HepG2 (cell line): Measurements from ENCODE around the gene PAIP2. TPM values are rescaled to one million over a fixed set of nuclear protein-coding genes. Genes with fewer than 3 reads are reported as not detected.

ENCODE experiments used
- AHR ChIP-seq: IDR thresholded peaks from 2 replicates; pipeline ENCODE4 v1.6.1; 2018; ENCODE audit warnings: missing genetic modification reagents, missing compliant biosample characterization
- GABPB1 ChIP-seq: IDR thresholded peaks from 2 replicates; pipeline ENCODE4 v1.6.1; 2016; ENCODE audit warnings: mild to moderate bottlenecking, missing genetic modification reagents, moderate library complexity, missing compliant biosample characterization
- GLMP ChIP-seq: sonication (generic); formaldehyde crosslinking; IDR thresholded peaks from 2 replicates; pipeline ENCODE4 v1.9.0; 2021; ENCODE audit warnings: missing genetic modification reagents, mild to moderate bottlenecking, borderline replicate concordance
- MTA3 ChIP-seq: sonication (generic); formaldehyde crosslinking; IDR thresholded peaks from 2 replicates; pipeline ENCODE4 v1.4.0; 2020; ENCODE audit warnings: missing genetic modification reagents
- MYPOP ChIP-seq: sonication (generic); formaldehyde crosslinking; IDR thresholded peaks from 2 replicates; pipeline ENCODE4 v1.8.1; 2023; ENCODE audit warnings: mild to moderate bottlenecking, moderate library complexity, missing genetic modification reagents
- SMC3 ChIP-seq: IDR thresholded peaks from 2 replicates; pipeline ENCODE4 v1.6.1; 2011; ENCODE audit warnings: low read length, improper control_type of control experiment
- ZIK1 ChIP-seq: sonication (generic); formaldehyde crosslinking; IDR thresholded peaks from 2 replicates; pipeline ENCODE4 v1.5.0; 2020; ENCODE audit warnings: mild to moderate bottlenecking, low read depth, missing genetic modification reagents, borderline replicate concordance
- ZKSCAN1 ChIP-seq: fragments of 150-350 bp; IDR thresholded peaks from 2 replicates; pipeline ENCODE4 v1.6.1; 2014; ENCODE audit warnings: low read length
- ZNF224 ChIP-seq: sonication (generic); formaldehyde crosslinking; IDR thresholded peaks from 2 replicates; pipeline ENCODE4 v1.5.0; 2020; ENCODE audit warnings: mild to moderate bottlenecking, missing genetic modification reagents
- ZNF264 ChIP-seq: sonication (generic); formaldehyde crosslinking; IDR thresholded peaks from 2 replicates; pipeline ENCODE4 v1.4.0; 2020; ENCODE audit warnings: missing genetic modification reagents
- ZNF513 ChIP-seq: sonication (generic); formaldehyde crosslinking; conservative IDR thresholded peaks from 2 replicates; pipeline ENCODE4 v1.5.0; 2020; ENCODE audit warnings: missing genetic modification reagents
- ZNF749 ChIP-seq: sonication (generic); formaldehyde crosslinking; IDR thresholded peaks from 2 replicates; pipeline ENCODE4 v1.8.0; 2022; ENCODE audit warnings: mild to moderate bottlenecking, missing genetic modification reagents, moderate library complexity, borderline replicate concordance
- polyA plus RNA-seq, 8 experiments: library from polyadenylated mRNA; depleted of rRNA in 3 of 8; stranded (reverse) in 7 of 8; unstranded in 1 of 8; fragments of >200 nt; fragmentation: Illumina TruSeq in 4 of 8; extraction: Trizol in 4 of 8; gene quantifications; 2 replicates each; pipeline versions ENCODE4 v1.2.1 to v1.2.3, GENCODE V29; 2011 to 2016; ENCODE audit warnings: low read depth in 4 of 8, missing spikeins in 1 of 8, mixed read lengths in 1 of 8; ENCODE audit not compliant: insufficient read depth in 1 of 8
- total RNA-seq, 5 experiments: library from RNA; depleted of rRNA; stranded (reverse); fragments of >200 nt; fragmentation: Illumina TruSeq; extraction: Trizol; gene quantifications; 2 replicates each; pipeline ENCODE4 v1.2.3, GENCODE V29; 2016; ENCODE audit warnings: low read depth in 1 of 5
- TF ChIP-seq, protein P1 (sequence below): IDR thresholded peaks from 2 replicates; pipeline ENCODE4 v1.6.1; 2016
- TF ChIP-seq, protein P2 (sequence below): sonication (generic); formaldehyde crosslinking; IDR thresholded peaks from 2 replicates; pipeline ENCODE4 v1.5.1; 2020; ENCODE audit warnings: mild to moderate bottlenecking, missing genetic modification reagents, moderate library complexity
- TF ChIP-seq, protein P3 (sequence below): sonication (generic); formaldehyde crosslinking; IDR thresholded peaks from 2 replicates; pipeline ENCODE4 v1.4.0; 2020; ENCODE audit warnings: missing genetic modification reagents
- TF ChIP-seq, protein P4 (sequence below): sonication (generic); formaldehyde crosslinking; IDR thresholded peaks from 2 replicates; pipeline ENCODE4 v1.4.0; 2020; ENCODE audit warnings: missing genetic modification reagents, mild to moderate bottlenecking, borderline replicate concordance

PAIP2 gene
- total and polyA plus RNA-seq, 2 of the 13 experiments (the other 11 are each of a cell fraction or from before 2014, with no cell fraction given): 61.5 to 76.3 TPM

DNA sequence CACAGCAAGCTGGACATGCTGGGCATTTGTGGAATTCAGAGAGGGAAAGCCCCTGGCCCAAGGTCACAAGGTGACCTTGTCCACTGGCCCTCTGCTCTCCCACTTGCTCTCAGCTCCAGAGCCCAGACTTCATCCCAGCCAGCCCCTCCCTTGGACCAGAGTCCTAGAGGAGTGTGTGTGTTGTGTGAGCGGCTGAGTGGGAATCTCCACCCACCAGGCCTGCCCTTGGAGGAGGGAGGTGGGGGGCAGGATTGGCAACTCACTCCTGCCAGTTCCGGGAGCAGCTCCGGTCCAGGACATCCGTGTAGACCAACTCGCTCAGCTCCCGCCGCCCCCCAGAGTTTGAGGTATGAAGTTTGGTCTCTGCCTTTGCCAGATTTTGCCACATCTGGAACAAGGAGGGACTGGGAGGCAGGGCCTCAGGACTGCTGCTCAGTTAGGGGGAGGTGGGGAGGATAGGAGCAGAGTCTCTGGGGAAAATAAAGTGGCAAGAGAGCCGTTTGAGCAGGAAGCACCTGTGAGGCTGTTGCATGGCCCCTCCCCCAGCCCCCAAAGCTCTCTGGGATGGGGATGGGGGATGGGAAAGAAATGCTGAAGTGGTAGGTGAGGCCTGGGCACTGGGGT lies 46.7 kb downstream of the PAIP2 start (continued):
- TF ChIP-seq MTA3 (CRISPR knock-in tag): no peak
- TF ChIP-seq, protein P1, sequence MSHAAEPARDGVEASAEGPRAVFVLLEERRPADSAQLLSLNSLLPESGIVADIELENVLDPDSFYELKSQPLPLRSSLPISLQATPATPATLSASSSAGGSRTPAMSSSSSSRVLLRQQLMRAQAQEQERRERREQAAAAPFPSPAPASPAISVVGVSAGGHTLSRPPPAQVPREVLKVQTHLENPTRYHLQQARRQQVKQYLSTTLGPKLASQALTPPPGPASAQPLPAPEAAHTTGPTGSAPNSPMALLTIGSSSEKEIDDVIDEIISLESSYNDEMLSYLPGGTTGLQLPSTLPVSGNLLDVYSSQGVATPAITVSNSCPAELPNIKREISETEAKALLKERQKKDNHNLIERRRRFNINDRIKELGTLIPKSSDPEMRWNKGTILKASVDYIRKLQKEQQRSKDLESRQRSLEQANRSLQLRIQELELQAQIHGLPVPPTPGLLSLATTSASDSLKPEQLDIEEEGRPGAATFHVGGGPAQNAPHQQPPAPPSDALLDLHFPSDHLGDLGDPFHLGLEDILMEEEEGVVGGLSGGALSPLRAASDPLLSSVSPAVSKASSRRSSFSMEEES (CRISPR knock-in tag): no peak
- TF ChIP-seq ZNF224: no peak
- TF ChIP-seq GABPB1 (CRISPR knock-in tag): peak; percentile 42
- no peak for TF ChIP-seq ZNF513
- TF ChIP-seq, protein P2, sequence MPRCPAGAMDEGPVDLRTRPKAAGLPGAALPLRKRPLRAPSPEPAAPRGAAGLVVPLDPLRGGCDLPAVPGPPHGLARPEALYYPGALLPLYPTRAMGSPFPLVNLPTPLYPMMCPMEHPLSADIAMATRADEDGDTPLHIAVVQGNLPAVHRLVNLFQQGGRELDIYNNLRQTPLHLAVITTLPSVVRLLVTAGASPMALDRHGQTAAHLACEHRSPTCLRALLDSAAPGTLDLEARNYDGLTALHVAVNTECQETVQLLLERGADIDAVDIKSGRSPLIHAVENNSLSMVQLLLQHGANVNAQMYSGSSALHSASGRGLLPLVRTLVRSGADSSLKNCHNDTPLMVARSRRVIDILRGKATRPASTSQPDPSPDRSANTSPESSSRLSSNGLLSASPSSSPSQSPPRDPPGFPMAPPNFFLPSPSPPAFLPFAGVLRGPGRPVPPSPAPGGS (CRISPR knock-in tag): peak; percentile 95
- TF ChIP-seq ZNF264 (CRISPR knock-in tag): no peak
- no peak for TF ChIP-seq AHR (CRISPR knock-in tag)
- TF ChIP-seq GLMP (CRISPR knock-in tag): no peak
- TF ChIP-seq, protein P3, sequence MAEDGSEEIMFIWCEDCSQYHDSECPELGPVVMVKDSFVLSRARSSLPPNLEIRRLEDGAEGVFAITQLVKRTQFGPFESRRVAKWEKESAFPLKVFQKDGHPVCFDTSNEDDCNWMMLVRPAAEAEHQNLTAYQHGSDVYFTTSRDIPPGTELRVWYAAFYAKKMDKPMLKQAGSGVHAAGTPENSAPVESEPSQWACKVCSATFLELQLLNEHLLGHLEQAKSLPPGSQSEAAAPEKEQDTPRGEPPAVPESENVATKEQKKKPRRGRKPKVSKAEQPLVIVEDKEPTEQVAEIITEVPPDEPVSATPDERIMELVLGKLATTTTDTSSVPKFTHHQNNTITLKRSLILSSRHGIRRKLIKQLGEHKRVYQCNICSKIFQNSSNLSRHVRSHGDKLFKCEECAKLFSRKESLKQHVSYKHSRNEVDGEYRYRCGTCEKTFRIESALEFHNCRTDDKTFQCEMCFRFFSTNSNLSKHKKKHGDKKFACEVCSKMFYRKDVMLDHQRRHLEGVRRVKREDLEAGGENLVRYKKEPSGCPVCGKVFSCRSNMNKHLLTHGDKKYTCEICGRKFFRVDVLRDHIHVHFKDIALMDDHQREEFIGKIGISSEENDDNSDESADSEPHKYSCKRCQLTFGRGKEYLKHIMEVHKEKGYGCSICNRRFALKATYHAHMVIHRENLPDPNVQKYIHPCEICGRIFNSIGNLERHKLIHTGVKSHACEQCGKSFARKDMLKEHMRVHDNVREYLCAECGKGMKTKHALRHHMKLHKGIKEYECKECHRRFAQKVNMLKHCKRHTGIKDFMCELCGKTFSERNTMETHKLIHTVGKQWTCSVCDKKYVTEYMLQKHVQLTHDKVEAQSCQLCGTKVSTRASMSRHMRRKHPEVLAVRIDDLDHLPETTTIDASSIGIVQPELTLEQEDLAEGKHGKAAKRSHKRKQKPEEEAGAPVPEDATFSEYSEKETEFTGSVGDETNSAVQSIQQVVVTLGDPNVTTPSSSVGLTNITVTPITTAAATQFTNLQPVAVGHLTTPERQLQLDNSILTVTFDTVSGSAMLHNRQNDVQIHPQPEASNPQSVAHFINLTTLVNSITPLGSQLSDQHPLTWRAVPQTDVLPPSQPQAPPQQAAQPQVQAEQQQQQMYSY: peak; percentile 81
- TF ChIP-seq, protein P4, sequence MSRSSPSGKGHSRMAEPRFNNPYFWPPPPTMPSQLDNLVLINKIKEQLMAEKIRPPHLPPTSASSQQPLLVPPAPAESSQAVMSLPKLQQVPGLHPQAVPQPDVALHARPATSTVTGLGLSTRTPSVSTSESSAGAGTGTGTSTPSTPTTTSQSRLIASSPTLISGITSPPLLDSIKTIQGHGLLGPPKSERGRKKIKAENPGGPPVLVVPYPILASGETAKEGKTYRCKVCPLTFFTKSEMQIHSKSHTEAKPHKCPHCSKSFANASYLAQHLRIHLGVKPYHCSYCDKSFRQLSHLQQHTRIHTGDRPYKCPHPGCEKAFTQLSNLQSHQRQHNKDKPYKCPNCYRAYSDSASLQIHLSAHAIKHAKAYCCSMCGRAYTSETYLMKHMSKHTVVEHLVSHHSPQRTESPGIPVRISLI (CRISPR knock-in tag): 0 out of 2 replicates have a peak, but pooled peaks have one; percentile 12
- TF ChIP-seq ZIK1 (CRISPR knock-in tag): no peak
- TF ChIP-seq MYPOP (CRISPR knock-in tag): no peak
- no peak for TF ChIP-seq SMC3
- no peak for TF ChIP-seq ZKSCAN1
- no peak for TF ChIP-seq ZNF749
